GM21423 (cell line): ENCODE data around the gene CRYGN.
A peak's percentile ranks its signal among the peaks of the same experiment; 100 is the strongest.

ENCODE experiments used
- ATAC-seq: cut with Tn5 transposase; IDR thresholded peaks from one replicate; pipeline ENCODE4 v1.9.1; 2021; ENCODE audit warnings: mild to moderate bottlenecking, moderate library complexity; ENCODE audit not compliant: unreplicated experiment

The CRYGN gene

DNA sequence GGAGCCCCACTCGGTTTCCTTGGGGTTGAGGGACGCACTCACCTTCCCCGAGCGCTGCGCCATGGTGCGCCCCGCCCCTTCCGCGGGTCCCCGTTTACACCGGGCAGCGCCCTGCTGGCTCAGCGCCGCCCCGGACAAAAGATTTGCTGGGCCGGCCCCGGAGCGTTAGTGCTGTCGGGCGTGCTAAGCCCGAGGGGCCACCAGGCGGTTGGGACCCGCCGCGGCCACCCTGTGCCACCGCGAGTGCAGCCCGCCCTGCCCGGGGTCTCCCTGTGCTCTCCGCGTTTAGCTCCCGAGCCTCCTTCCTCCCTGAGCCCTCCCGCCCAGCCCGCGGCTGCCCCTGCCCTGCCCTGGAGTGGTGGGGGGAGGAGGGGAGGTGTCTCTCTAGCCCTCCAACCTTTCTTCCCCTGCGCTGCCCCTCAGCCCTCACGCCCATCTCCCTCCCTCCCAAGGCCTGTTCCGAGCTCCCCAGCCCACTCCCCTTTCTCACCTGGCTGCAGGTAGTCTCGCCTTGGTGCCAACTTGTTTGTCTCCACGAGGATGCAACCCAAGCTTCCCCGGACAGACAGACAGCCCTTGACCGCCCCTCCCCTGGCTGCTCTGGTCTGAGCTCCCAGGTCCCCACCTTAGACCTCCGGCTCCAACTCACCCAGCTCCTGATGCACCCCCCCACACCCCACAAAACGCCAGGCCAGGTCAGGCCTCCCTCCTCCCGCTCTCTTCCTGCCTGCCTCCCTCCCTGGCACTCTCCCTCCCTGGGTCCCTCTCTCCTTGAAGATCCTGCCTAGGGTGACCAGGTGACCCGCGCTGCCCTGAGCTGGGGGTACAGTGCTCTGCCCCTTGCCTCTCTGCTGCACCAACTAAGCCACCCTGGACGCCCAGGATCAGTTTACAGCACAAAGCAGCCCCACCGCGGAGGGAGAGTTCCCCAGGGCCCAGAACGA lies at the start of gene CRYGN:
Gene CRYGN, minus strand, starts transcription at position 287 of the 944 bp plus-strand sequence. Its CDS starts 224 bp downstream, at position 63.
- no peak for ATAC-seq

- ATAC-seq, result no peak
Measured at GRCh38 chr7:151489498-151489897, 49.6 kb upstream of the CRYGN start.

- ATAC-seq, result no peak
Measured at GRCh38 chr7:151488096-151488495, 48.2 kb upstream of the CRYGN start.

GRCh38 chr7:151487228-151487627 lies 47.3 kb upstream of the CRYGN start:
- no peak for ATAC-seq

DNA sequence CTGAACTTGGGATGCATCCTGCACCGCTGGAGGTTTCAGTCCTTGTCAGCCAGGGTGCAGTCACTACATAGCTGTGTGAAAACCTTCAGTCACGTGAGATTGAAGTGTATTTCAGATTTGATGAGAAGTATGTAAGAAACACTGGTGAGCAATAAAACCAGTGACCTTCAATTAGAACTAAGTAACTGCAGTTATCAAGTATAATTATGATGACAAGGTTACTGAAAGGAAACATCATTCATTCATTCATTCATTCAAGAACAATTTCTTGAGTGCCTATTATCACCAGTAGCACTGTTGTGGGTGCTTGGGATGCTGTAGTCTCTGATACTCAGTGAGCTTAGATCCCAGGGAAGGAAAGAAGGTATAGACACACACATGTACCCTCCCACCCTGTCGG lies 46.1 kb upstream of the CRYGN start:
- ATAC-seq, result no peak

- no peak for ATAC-seq
Measured at GRCh38 chr7:151484971-151485707, 45.2 kb upstream of the CRYGN start.

GRCh38 chr7:151483711-151483983 lies 43.7 kb upstream of the CRYGN start:
- ATAC-seq, result no peak

GRCh38 chr7:151482883-151483710 lies 43.2 kb upstream of the CRYGN start:
- no peak for ATAC-seq

DNA sequence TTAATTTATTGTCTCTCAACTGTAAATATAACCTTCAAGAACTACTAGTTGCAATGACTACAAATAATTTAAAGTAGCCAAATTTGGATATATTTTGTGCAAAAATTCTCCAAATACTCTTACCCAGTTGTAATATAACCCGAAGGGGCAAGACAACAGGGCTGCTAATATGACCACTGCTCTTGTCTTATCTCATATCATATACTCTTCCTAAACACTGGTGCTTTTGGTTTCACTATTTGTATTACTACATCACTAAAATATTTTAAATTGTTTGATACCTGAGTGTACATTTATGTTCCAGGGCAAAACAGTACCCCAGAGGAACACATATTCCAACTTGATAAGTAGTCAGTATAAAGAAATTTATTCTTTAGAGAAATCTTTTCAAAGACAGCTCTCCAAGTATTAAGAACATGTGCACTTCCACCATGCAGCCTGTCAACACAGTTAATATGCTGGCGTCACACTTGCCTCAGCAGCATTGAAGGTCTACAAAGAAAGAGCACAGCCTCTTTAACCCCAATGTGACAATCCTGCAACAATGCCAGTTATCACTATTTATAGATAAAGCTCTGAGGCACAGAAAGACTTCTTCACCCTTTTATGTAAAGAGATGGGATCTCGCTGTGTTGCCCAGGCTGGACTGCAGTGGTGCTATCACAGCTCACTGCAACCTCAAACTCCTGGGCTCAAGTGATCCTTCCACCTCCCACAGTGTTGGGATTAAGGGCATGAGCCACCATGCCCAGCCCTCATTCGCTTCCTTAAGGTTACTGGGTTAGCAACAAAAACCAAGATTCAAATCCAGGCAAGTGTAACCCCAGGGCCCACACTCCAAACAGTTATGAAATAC lies 41.9 kb upstream of the CRYGN start:
- no peak for ATAC-seq

GRCh38 chr7:151477867-151478266 lies 37.9 kb upstream of the CRYGN start:
- no peak for ATAC-seq

DNA sequence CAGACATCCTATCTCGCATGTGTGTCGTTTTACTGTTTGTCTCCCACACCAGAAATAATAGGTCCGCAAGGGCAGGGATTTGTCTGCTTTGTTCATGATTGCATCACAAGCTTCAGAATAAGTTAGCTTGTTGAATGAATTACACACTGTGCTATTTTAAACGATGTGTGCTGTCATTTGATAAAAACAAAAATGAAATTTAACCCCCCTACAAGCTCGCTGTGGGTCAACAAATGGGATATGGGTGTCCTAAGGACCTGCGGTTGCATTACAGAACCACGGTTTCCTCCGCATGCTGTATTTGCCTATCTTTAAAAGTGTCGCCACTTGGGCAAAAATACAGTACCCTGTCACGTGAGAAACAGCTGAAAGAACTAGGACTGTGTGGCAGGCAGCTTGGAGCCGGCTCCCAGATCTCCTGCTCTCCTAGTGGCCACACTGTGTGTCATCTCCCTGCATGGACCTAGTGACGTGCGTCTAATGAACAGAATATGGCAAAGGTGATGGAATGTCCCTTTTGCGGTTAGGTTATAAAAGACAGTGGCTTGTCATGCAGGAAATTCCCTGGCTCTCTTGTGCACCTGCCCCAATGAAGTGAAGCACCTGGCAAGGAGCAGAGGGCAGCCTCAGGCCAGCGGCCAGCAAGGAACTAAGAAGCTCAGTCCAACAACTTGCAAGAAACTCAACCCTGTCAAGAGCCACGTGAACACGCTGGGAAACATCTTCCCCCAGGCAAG lies 32.9 kb upstream of the CRYGN start:
- ATAC-seq, result peak; percentile 33

GRCh38 chr7:151470711-151471110 lies 30.8 kb upstream of the CRYGN start:
- no peak for ATAC-seq

GRCh38 chr7:151469281-151469680 lies 29.3 kb upstream of the CRYGN start:
- no peak for ATAC-seq

GRCh38 chr7:151468217-151469018 lies 28.5 kb upstream of the CRYGN start:
- ATAC-seq, result no peak

GRCh38 chr7:151465169-151465568 lies 25.2 kb upstream of the CRYGN start:
- ATAC-seq, result no peak

DNA sequence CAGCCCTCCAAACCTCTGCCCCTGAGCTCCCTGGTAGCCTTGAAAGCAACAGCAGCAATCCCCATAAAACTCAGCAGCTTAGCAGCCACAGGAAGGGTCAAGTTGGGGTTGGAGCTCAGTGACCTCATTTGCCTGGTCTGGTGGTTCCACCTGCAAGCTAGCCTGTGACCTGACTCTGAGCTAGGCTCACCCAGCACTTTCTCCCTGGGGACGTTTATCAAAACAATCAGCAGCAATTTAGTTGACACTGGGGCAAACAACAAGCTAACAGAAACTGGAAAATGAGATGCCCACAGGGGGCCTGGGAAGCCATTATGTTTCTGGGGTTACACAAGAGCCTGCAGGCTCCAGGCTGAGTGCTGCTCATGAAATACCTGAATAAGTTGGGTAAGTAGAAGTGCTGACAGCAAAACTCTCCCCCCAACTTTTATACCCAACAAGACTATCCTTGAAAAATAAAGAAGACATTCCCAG lies 22.4 kb upstream of the CRYGN start:
- ATAC-seq, result no peak

- no peak for ATAC-seq
Measured at GRCh38 chr7:151461942-151462230, 21.9 kb upstream of the CRYGN start.

GRCh38 chr7:151461096-151461941 lies 21.4 kb upstream of the CRYGN start:
- no peak for ATAC-seq
